GM12891 (cell line): ENCODE measurements around the gene RNF220.

Experiments
- DNase-seq: peaks from one replicate; pipeline ENCODE4 v3.0.0; 2011; ENCODE audit warnings: low spot score; ENCODE audit not compliant: insufficient read length
- FAIRE-seq: peaks from 2 replicates; lab custom pipeline; 2011; peaks lifted over from hg19 to GRCh38; lab: Jason Lieb, UNC
- PAX5 ChIP-seq: IDR thresholded peaks from 2 replicates; pipeline ENCODE4 v1.6.1; 2011; ENCODE audit warnings: low read length, moderate library complexity, mild to moderate bottlenecking; ENCODE audit not compliant: insufficient read depth, severe bottlenecking
- POLR2A ChIP-seq: IDR thresholded peaks from 2 replicates; pipeline ENCODE4 v1.6.1; 2011; ENCODE audit warnings: low read depth, low read length, control low read depth
- POLR2AphosphoS5 ChIP-seq: IDR thresholded peaks from 2 replicates; pipeline ENCODE4 v1.6.1; 2011; ENCODE audit warnings: low read depth, low read length, control low read depth
- POU2F2 ChIP-seq: IDR thresholded peaks from 2 replicates; pipeline ENCODE4 v1.6.1; 2011; ENCODE audit warnings: low read depth, mild to moderate bottlenecking, control low read depth, low read length, moderate library complexity
- SPI1 ChIP-seq: IDR thresholded peaks from 2 replicates; pipeline ENCODE4 v1.6.1; 2011; ENCODE audit warnings: low read depth, low read length, control low read depth
- TAF1 ChIP-seq: IDR thresholded peaks from 2 replicates; pipeline ENCODE4 v1.6.1; 2011; ENCODE audit warnings: low read depth, low read length, control low read depth

Gene RNF220

GRCh38 chr1:44418022-44418673, 13.1 kb downstream of the RNF220 start:
- DNase-seq (no peak), FAIRE-seq (no peak)
- TF ChIP-seq SPI1, result no peak
- TF ChIP-seq TAF1, result no peak
- no peak for TF ChIP-seq POLR2A
- no peak for TF ChIP-seq PAX5
- no peak for TF ChIP-seq POLR2AphosphoS5
- TF ChIP-seq POU2F2, result no peak

- DNase-seq (no peak), FAIRE-seq (no peak)
- TF ChIP-seq POLR2A (no peak), POLR2AphosphoS5 (no peak), POU2F2 (no peak), SPI1 (no peak), PAX5 (no peak), TAF1 (no peak)
Measured at GRCh38 chr1:44419901-44420300, 14.8 kb downstream of the RNF220 start.

DNA sequence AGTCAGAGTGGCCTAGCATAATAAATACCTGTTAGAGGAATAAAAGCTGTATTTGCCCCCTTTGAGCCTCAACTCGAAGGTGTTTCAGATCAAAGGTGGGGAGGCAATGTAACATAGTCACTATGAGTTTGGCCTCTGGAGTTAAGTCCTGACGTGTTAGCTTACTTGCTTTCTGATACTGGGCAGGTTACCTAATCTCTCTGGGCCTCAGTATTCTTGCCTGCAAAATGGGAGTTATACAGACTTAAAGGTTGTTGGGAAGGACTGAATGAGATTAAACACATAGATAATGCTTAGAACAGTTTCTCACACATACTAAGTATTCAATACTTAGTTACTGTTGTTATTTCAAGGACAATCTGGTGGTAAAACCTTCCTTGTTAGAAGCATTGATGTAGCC, 15.5 kb downstream of the RNF220 start:
- TF ChIP-seq POLR2AphosphoS5 (no peak), PAX5 (no peak), TAF1 (no peak), SPI1 (no peak), POLR2A (no peak), POU2F2 (no peak)
- FAIRE-seq, result no peak
- no peak for DNase-seq

- DNase-seq (no peak), FAIRE-seq (no peak)
- TF ChIP-seq PAX5 (no peak), SPI1 (no peak), TAF1 (no peak), POU2F2 (no peak), POLR2AphosphoS5 (no peak), POLR2A (no peak)
Measured at GRCh38 chr1:44421446-44421884, 16.4 kb downstream of the RNF220 start.

DNA sequence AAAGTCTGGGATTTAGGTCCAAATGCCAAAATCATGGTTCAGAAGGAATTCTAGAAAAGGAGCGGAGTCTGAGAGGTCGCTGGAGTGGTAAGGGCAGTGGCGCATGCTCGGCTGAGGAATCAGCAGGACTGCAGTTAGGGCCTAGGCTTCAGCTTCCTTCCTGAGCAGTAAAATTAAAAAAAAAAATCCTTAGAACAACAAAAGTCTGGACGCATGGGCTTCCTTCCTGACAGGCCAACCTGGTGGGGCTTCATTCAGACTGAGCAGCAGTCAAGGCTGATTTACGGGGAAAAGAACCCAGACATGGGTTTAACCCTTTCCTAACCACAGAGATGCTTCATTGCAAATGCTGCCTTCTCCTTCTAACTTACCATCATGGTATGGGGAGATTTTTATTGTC, 17.1 kb downstream of the RNF220 start:
- FAIRE-seq, result no peak
- TF ChIP-seq TAF1 (no peak), PAX5 (no peak), POU2F2 (no peak), POLR2A (no peak), SPI1 (no peak), POLR2AphosphoS5 (no peak)
- DNase-seq, result no peak

DNA sequence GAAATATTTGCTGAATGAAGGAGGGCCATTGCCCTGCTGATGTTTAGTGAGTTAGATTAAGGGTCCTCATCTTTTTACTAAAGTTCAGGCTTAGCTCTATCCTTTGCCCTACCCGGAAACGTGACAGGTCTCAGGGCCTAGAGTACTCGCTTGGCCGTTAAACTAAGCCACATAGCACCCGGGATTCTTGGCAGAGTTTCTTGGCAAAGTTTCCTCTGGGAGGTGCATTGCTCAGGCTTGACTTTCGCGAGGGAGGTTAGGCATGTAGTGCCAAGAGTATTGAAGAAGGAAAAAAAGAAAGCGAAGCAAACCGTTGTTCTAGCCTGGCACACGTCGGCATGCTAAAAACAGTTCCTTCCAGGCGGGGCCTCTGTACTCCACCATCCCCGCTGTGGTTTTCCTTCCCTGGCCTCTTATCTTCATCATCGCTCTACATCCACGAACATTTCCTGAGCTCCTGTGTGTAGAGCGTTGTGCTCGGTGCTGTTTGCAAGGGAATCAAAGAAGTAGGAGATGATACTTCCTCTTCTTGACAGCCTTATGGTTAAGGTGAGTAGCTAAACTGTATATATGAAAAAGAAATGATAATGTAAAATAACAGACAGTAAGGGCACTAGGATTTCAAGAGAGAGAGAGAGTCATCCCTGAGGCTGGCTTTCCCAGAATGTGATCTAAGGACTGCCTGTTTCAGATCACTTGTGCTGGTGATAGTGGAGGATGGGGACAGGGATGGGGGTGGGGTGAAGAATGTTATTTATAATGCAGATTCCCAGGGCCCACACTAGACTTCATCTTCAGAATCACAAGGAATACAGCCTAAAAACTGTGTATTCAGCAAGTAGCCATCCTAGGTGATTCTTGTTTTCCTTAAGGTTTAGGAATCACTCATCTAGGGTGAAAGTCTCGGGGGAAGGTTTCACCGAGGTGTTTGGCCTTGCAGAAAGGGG, 18.8 kb downstream of the RNF220 start:
- DNase-seq (no peak), FAIRE-seq (no peak)
- TF ChIP-seq PAX5 (no peak), SPI1 (no peak), TAF1 (no peak), POLR2AphosphoS5 (no peak), POU2F2 (no peak), POLR2A (no peak)

DNA sequence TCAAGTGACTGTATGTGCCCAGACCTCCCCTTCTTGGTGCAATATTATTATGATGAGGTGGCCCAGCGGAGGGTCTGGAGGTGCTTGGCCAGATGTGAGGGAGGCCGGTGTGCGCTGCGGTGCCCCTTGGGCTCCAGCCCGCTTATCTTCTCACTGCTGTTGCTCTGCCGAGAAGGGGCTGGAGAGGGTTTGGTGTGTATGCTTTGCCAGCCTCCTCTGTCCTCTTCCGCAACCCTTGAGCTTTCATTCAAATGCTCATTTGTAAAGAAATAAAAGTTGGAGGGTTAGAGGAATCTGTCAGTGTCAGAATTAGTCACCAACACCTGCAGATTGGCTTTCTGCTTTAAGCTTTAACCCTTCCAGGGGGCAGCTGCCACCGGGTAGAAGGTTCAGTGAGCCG, 19.7 kb downstream of the RNF220 start:
- no peak for TF ChIP-seq POU2F2
- no peak for DNase-seq
- no peak for FAIRE-seq

DNA sequence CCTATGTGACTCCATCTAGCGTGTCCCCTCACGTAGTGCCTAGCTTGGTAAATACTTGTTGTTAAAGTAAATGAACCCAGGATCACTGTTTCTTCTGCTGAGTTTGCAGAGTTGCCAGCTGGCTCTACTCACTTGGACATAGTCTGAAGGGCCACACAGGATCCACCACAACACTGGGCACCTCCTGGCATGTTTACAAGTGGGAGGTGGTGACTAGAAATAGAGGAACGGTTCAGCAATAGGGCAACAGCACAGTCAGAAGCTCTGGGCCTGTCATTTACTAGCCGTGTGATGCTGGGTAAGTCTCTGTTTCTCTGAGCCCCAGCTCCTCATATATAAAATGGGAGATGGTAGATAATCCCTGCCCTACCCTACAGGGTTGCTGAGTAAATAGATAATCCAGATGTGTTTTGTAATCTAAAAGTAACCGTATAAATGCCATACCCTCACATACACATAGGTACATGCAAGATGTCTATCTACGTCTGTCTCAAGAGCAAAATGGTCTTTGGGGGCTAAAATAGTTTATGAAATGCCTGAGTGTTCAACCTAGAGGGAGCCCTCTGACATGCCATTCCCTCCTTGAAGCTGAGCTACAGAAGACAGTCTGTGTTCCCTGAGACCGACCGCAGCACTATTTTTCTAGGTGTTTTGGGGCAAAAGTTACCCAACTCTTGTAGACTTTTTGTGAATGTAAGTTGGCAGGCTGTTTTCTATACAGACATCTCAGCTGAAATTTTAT, 20.5 kb downstream of the RNF220 start:
- TF ChIP-seq POLR2AphosphoS5, result no peak
- TF ChIP-seq POLR2A, result no peak
- TF ChIP-seq SPI1, result no peak
- TF ChIP-seq TAF1, result no peak
- no peak for TF ChIP-seq POU2F2
- TF ChIP-seq PAX5, result no peak
- DNase-seq (no peak), FAIRE-seq (no peak)

DNA sequence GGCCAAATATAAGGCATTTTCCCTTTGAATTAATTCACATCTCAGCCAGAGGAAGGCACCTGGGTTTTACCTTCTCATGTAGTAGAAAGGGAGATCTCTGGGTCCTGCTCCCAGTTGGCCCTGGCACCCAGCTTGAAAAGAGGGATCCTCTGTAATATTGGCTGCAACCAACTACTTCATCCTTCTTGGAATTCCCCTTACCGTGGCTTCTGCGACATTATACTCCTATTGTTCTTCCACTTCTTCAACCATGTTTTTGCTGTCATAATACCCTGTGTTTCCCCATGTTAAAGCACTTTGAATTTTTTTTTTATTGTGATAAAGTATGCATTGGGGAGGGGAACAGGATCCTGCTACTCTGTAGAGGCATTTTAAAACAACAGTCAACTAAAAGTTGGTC, 26.8 kb downstream of the RNF220 start:
- no peak for FAIRE-seq
- DNase-seq, result no peak
- TF ChIP-seq PAX5 (no peak), TAF1 (no peak), POU2F2 (no peak), POLR2A (no peak), POLR2AphosphoS5 (no peak), SPI1 (no peak)

GRCh38 chr1:44433209-44433608, 28.2 kb downstream of the RNF220 start:
- DNase-seq (no peak), FAIRE-seq (no peak)
- no peak for TF ChIP-seq SPI1
- TF ChIP-seq TAF1, result no peak
- no peak for TF ChIP-seq POLR2AphosphoS5
- no peak for TF ChIP-seq POU2F2
- no peak for TF ChIP-seq PAX5
- TF ChIP-seq POLR2A, result no peak
